H9 (cell line): ENCODE measurements around the gene NF1. TPM values are rescaled to one million over a fixed set of nuclear protein-coding genes. Genes with fewer than 3 reads are reported as not detected.

Experiments used
- DNase-seq: peaks from one replicate; pipeline ENCODE4 v3.0.0-alpha.2; 2017
- H2AFZ ChIP-seq: one replicate; pipeline ENCODE4 v1.6.1; 2013; ENCODE audit warnings: mild to moderate bottlenecking, low read length, control low read depth, moderate library complexity
- H2AK5ac ChIP-seq: 2 replicates; pipeline ENCODE4 v1.6.1; 2013; ENCODE audit warnings: low read length, control low read depth, mixed read lengths; ENCODE audit not compliant: insufficient read length
- H2BK120ac ChIP-seq: one replicate; pipeline ENCODE4 v1.6.1; 2013; ENCODE audit warnings: low read depth, mild to moderate bottlenecking, low read length, control low read depth, inconsistent platforms; ENCODE audit not compliant: poor library complexity, severe bottlenecking
- H2BK12ac ChIP-seq: 2 replicates; pipeline ENCODE4 v1.6.1; 2013; ENCODE audit warnings: low read length, control low read depth, mixed read lengths, low read depth; ENCODE audit not compliant: insufficient read length
- H2BK15ac ChIP-seq: 2 replicates; pipeline ENCODE4 v1.6.1; 2013; ENCODE audit warnings: low read depth, low read length, control low read depth
- H2BK20ac ChIP-seq: one replicate; pipeline ENCODE4 v1.6.1; 2013; ENCODE audit warnings: low read depth, mild to moderate bottlenecking, low read length, control low read depth, inconsistent platforms; ENCODE audit not compliant: poor library complexity, severe bottlenecking
- H2BK5ac ChIP-seq: 2 replicates; pipeline ENCODE4 v1.6.1; 2013; ENCODE audit warnings: low read length, control low read depth, mixed read lengths; ENCODE audit not compliant: insufficient read length
- H3K14ac ChIP-seq: 2 replicates; pipeline ENCODE4 v1.6.1; 2013; ENCODE audit warnings: low read length, control low read depth; ENCODE audit not compliant: insufficient read depth
- H3K18ac ChIP-seq: 2 replicates; pipeline ENCODE4 v1.6.1; 2013; ENCODE audit warnings: low read depth, mild to moderate bottlenecking, mixed read lengths, low read length, control low read depth; ENCODE audit not compliant: insufficient read length
- H3K23ac ChIP-seq: 2 replicates; pipeline ENCODE4 v1.6.1; 2013; ENCODE audit warnings: low read length, control low read depth, mixed read lengths, low read depth; ENCODE audit not compliant: insufficient read length
- H3K23me2 ChIP-seq: 2 replicates; pipeline ENCODE4 v1.6.1; 2013; ENCODE audit warnings: low read depth, mild to moderate bottlenecking, mixed read lengths, low read length, control low read depth; ENCODE audit not compliant: insufficient read length, poor library complexity, severe bottlenecking
- H3K27ac ChIP-seq: 2 replicates; pipeline ENCODE4 v1.5.1; 2013; ENCODE audit warnings: low read length, control low read depth, mixed read lengths, low read depth; ENCODE audit not compliant: insufficient read length
- H3K27me3 ChIP-seq: 2 replicates; pipeline ENCODE4 v1.6.1; 2013; ENCODE audit warnings: low read length, control low read depth, inconsistent platforms; ENCODE audit not compliant: insufficient read depth
- H3K4ac ChIP-seq: 2 replicates; pipeline ENCODE4 v1.6.1; 2013; ENCODE audit warnings: low read depth, mild to moderate bottlenecking, control low read depth, inconsistent platforms, low read length, moderate library complexity
- H3K4me1 ChIP-seq: 2 replicates; pipeline ENCODE4 v1.6.1; 2013; ENCODE audit warnings: low read length, control low read depth, inconsistent platforms; ENCODE audit not compliant: insufficient read depth
- H3K4me2 ChIP-seq: 2 replicates; pipeline ENCODE4 v1.6.1; 2013; ENCODE audit warnings: low read length, control low read depth, mixed read lengths; ENCODE audit not compliant: insufficient read length, insufficient read depth
- H3K56ac ChIP-seq: 2 replicates; pipeline ENCODE4 v1.6.1; 2013; ENCODE audit warnings: low read depth, mild to moderate bottlenecking, mixed read lengths, low read length, control low read depth; ENCODE audit not compliant: insufficient read length
- H3K79me1 ChIP-seq: 2 replicates; pipeline ENCODE4 v1.6.1; 2013; ENCODE audit warnings: low read depth, mild to moderate bottlenecking, moderate library complexity, low read length, control low read depth, inconsistent platforms; ENCODE audit not compliant: insufficient read depth, poor library complexity, severe bottlenecking
- H3K79me2 ChIP-seq: 2 replicates; pipeline ENCODE4 v1.6.1; 2013; ENCODE audit warnings: low read length, control low read depth, inconsistent platforms; ENCODE audit not compliant: insufficient read depth
- H3K9ac ChIP-seq: 2 replicates; pipeline ENCODE4 v1.6.1; 2013; ENCODE audit warnings: low read length, control low read depth, mixed read lengths; ENCODE audit not compliant: insufficient read length; ENCODE audit errors: extremely low read depth
- H3K9me3 ChIP-seq: one replicate; pipeline ENCODE4 v1.6.1; 2013; ENCODE audit warnings: low read depth, low read length, inconsistent platforms; ENCODE audit not compliant: control insufficient read depth
- H3T11ph ChIP-seq: one replicate; pipeline ENCODE4 v1.6.1; 2013; ENCODE audit warnings: mild to moderate bottlenecking, low read length, control low read depth, inconsistent platforms
- H4K20me1 ChIP-seq: one replicate; pipeline ENCODE4 v1.6.1; 2013; ENCODE audit not compliant: control insufficient read depth, insufficient read length, insufficient read depth
- H4K5ac ChIP-seq: 2 replicates; pipeline ENCODE4 v1.6.1; 2013; ENCODE audit warnings: low read depth, mild to moderate bottlenecking, mixed read lengths, low read length, control low read depth; ENCODE audit not compliant: insufficient read length
- H4K8ac ChIP-seq: replicated peaks from 2 replicates; pipeline ENCODE4 v1.6.1; 2013; ENCODE audit warnings: low read length, control low read depth, mixed read lengths, low read depth; ENCODE audit not compliant: insufficient read length
- H4K91ac ChIP-seq: 2 replicates; pipeline ENCODE4 v1.6.1; 2013; ENCODE audit warnings: low read depth, mild to moderate bottlenecking, moderate library complexity, mixed read lengths, low read length, control low read depth; ENCODE audit not compliant: insufficient read length
- H3K27ac Mint-ChIP-seq, 3 experiments: 2 replicates in 2 of 3; 3 replicates in 1 of 3; pipeline ENCODE4 v1.8.0; 2020 to 2021; ENCODE audit warnings: mixed read lengths in 3 of 3, mild to moderate bottlenecking in 1 of 3, moderate library complexity in 1 of 3
- H3K27me3 Mint-ChIP-seq: 2 replicates; pipeline ENCODE4 v1.8.0; 2021; ENCODE audit warnings: low read depth, mild to moderate bottlenecking, moderate library complexity, mixed read lengths
- H3K36me3 Mint-ChIP-seq, 3 experiments: 2 replicates in 2 of 3; 3 replicates in 1 of 3; pipeline ENCODE4 v1.8.0; 2020 to 2021; ENCODE audit warnings: low read depth in 3 of 3, mixed read lengths in 3 of 3; ENCODE audit not compliant: insufficient read depth in 1 of 3
- H3K4me1 Mint-ChIP-seq, 2 experiments: 2 replicates each; pipeline ENCODE4 v1.8.0; 2020; ENCODE audit warnings: mixed read lengths in 2 of 2
- H3K4me3 Mint-ChIP-seq, 2 experiments: 2 replicates in 1 of 2; 3 replicates in 1 of 2; pipeline ENCODE4 v1.8.0; 2020 to 2021; ENCODE audit warnings: mild to moderate bottlenecking in 2 of 2, mixed read lengths in 2 of 2, moderate library complexity in 1 of 2
- H3K9me3 Mint-ChIP-seq, 2 experiments: 2 replicates in 1 of 2; 3 replicates in 1 of 2; pipeline ENCODE4 v1.8.0; 2020; ENCODE audit warnings: mild to moderate bottlenecking in 2 of 2, mixed read lengths in 2 of 2, moderate library complexity in 1 of 2
- WGBS: extraction: QIAGEN DNeasy Blood & Tissue Kit; methylation state at CpG from one replicate; pipeline ENCODE4 v1.1.7; 2013; ENCODE audit warnings: missing lambda C conversion rate, low lambda C conversion rate, mixed read lengths; ENCODE audit not compliant: insufficient read length; ENCODE audit errors: extremely low coverage; 5-methylcytosine and 5-hydroxymethylcytosine counted together
- total RNA-seq: library from RNA; stranded (reverse); gene quantifications from 2 replicates; pipeline ENCODE4 v1.2.1, GENCODE V29; 2021
- TF ChIP-seq, protein P1 (sequence below): fragments of 200-600 bp; sonication (generic); conservative IDR thresholded peaks from 3 replicates; pipeline ENCODE4 v1.8.0; 2021; ENCODE audit warnings: antibody characterized with exemption, mild to moderate bottlenecking

NF1 gene
- total RNA-seq, 1 experiment from 2014 or later = 38.1 TPM

DNA sequence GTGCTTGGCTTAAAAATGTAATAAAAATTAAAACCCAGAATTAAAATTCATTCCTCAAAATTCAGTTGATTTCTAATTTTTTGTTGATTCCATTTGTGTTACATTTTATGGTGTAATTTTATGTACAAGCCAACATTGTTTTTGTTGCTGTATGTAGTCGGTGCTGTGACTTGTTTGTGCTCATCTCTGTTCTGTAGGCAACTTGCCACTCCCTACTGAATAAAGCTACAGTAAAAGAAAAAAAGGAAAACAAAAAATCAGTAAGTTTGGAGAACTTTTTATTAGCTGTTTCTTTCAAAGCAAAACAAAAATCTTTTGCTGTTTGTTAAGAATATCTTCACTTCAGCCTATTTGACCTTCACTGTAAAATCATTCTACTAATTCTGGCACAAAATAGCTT lies 158.0 kb downstream of the NF1 start:
- Mint-ChIP-seq H3K36me3 (peaks cover 0 to 11% (median 9%) of the 10 kb centered on the region in 3 experiments; a peak in 3 of 7 replicates), H3K27ac (no peak overlapping the region), H3K9me3 (no peaks in the 10 kb centered on the region), H3K4me3 (no peak overlapping the region), H3K4me1 (peaks cover 5 to 6% of the 10 kb centered on the region in 2 experiments), H3K27me3 (no peaks in the 10 kb centered on the region)
- H3K14ac ChIP-seq = no peak overlapping the region
- H3K79me1 ChIP-seq = no peaks in the 10 kb centered on the region
- no peaks in the 10 kb centered on the region; the same call in 1 of the 2 replicates for H3K4me1 ChIP-seq
- H3K18ac ChIP-seq = no peak overlapping the region
- H3K27me3 ChIP-seq = no peaks in the 10 kb centered on the region
- no peaks in the 10 kb centered on the region for H3K23me2 ChIP-seq
- no peak overlapping the region for H2BK5ac ChIP-seq
- H3K4me2 ChIP-seq = no peak overlapping the region
- no peak overlapping the region for H3K56ac ChIP-seq
- H3K9ac ChIP-seq = no peak overlapping the region
- no peak overlapping the region for H3K4ac ChIP-seq
- no CpG with 5 or more reads among the region's 1 CpG for WGBS
- no peak overlapping the region for H2AFZ ChIP-seq
- no peak overlapping the region for H2BK20ac ChIP-seq
- no peak overlapping the region for H3K27ac ChIP-seq
- no peaks in the 10 kb centered on the region for H3K9me3 ChIP-seq
- no peak overlapping the region for H2BK12ac ChIP-seq
- H2BK120ac ChIP-seq = no peak overlapping the region
- no peaks in the 10 kb centered on the region for H4K20me1 ChIP-seq
- no peak overlapping the region for H4K5ac ChIP-seq
- H3K79me2 ChIP-seq = no peaks in the 10 kb centered on the region
- no peak for DNase-seq
- H3T11ph ChIP-seq = no peak overlapping the region
- no peak overlapping the region for H2AK5ac ChIP-seq
- H4K91ac ChIP-seq = no peak overlapping the region
- H2BK15ac ChIP-seq = no peak overlapping the region
- no peak overlapping the region for H3K23ac ChIP-seq
- H4K8ac ChIP-seq = no peak overlapping the region
- TF ChIP-seq, protein P1, sequence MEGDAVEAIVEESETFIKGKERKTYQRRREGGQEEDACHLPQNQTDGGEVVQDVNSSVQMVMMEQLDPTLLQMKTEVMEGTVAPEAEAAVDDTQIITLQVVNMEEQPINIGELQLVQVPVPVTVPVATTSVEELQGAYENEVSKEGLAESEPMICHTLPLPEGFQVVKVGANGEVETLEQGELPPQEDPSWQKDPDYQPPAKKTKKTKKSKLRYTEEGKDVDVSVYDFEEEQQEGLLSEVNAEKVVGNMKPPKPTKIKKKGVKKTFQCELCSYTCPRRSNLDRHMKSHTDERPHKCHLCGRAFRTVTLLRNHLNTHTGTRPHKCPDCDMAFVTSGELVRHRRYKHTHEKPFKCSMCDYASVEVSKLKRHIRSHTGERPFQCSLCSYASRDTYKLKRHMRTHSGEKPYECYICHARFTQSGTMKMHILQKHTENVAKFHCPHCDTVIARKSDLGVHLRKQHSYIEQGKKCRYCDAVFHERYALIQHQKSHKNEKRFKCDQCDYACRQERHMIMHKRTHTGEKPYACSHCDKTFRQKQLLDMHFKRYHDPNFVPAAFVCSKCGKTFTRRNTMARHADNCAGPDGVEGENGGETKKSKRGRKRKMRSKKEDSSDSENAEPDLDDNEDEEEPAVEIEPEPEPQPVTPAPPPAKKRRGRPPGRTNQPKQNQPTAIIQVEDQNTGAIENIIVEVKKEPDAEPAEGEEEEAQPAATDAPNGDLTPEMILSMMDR = no peak
